HG03432 (cell line): ENCODE data around the gene KATNIP.

ENCODE experiments used
- ATAC-seq: cut with Tn5 transposase; IDR thresholded peaks from one replicate; pipeline ENCODE4 v1.9.1; 2021; ENCODE audit warnings: mild to moderate bottlenecking, moderate library complexity; ENCODE audit not compliant: unreplicated experiment

KATNIP gene

DNA sequence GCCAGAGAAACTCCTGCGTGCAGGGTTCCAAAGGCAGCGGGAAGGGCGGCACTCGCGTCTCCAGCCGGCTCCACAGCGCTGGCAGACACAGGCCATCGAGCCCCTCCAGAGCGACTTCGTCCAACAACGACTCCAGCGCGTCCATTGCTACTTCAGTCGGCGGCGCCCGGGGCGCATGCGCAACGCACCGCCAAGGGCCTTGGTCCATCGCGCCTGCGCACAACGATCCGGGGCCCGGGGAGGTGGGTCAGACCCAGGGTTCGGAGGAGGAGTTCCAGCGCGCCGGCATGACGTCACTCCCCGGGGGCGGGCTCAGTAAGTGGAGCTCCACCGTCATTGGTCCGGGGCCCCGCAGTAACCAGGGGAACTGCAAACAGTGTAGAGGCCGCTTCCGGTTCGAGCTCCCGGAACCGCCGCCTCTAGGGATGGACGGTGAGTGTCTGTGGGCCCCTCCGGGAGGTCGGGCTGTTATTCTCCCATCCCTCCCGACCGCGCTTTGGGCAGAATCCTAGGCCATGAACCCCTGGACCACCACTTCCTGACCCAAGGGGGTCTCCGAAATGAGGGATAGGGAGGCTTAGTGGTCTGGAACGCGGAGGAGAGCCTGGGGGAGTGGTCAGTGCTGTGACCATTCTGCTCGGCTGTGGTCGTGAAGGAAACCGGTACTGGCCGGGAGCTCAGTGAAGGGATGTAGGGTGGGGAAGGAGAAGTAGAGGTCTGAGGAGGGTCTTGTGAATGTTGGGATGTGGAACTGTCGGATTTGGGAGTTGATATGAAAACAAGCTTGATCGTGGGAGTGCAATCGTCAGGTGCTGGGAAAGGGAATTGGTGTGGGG lies at the start of gene KATNIP, which contains the start of gene GTF3C1:
Gene KATNIP, plus strand, starts transcription at position 399 of the 836 bp plus-strand sequence. Its CDS starts 27 bp downstream, at position 426.
Gene GTF3C1, minus strand, starts transcription at position 168 of the 836 bp plus-strand sequence. Its CDS starts 23 bp downstream, at position 145.
- ATAC-seq, result peak; percentile 94

DNA sequence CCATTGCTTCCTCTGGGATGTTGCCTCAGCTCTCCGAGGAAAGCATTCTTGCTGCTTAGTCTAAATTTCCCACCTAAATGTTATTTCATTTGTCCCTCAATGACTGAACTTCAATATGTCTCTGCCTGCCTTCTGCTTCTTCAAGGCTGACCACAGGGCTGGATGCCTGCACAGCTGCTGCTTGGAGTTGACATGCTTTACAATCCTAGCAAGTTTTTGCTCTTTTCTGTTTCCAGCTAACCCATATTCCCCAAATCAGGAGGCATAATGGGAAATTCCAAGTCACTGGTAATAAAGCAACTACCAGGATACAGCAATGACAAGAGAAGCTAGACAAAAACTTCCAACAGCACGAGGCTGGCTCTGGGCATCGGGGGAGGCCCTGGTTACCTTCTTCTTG lies 49.1 kb upstream of the KATNIP start:
- no peak for ATAC-seq

DNA sequence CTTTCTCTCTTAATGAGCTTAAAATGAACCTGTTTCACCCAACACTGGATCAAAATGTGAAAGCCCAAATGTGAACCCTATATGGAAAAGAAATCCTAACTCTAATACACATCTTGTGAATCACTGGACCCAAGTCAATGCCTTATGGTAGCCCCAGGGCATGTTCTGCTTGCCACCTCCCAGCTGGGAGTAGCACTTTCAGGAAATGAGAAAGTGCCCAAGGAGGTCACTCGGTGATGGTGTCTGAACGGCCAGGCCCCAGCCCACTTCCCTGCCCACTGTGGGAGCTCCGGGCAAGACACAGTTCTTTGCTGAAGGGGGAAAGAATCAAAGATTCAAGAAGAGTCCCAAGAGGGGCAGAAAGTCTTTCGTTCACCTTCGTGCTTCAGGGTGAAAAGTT lies 46.3 kb upstream of the KATNIP start:
- no peak for ATAC-seq

DNA sequence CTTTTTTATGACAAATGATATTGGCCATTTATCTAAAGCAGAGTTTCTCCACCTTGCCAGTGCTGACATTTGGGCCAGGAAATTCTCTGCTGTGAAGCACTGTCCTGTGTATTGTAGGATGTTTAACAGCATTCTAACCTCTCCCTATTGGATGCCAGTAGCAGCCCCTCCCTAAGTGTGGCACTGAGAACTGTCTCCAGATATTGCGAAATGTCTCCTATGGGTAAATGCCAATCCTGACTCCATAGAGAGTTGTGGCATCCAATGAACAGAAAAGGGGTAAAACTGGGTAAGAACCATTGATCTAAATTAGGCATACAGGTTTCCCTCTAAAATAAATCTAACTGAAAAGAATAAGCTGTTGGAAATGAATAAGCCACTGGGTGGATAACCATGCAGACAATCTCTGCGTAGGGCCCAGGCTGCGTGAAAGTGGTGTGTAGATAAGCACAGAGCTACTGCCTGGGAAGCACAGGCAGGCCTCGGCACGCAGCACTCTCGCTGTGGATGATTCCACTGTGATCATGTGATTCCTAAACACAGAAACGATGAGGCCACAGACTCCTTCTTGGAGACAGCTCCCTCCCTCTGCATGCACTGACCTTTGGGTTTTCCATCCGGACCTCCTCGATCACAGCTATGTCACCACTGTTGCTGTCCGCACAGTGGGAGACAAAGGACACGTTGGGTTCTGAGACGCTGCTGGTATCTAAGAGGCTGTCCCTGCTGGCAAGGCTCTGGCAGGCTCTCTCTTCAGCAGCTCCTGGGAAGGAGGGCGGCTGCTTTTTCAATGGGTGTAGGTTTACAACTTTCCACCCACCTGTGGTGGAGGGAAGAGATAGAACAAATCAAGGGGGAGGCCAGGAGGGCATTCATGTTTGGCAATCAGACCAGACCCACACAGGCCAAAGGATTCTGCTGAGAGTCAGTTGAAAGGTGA lies 44.4 kb upstream of the KATNIP start:
- no peak for ATAC-seq

DNA sequence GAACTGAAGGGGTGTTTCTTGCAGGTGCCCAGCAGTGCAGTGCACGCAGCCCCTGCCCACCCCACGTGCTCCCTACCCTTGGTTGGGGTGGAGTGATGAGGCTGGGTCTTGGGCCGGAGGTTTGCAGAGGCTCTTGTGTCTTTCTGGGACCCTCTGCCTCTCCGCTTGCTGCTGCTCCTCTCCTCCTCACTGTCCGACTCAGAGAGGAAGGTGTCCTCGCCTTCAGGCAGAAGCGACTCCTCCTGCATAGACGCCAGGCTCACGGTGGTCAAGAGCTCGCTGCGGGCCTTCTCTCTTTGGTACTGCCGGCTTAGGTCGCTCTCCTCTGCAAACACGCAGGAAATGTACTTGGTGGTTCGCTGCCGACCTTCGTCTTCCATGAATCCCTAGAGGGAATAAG lies 43.2 kb upstream of the KATNIP start:
- no peak for ATAC-seq

DNA sequence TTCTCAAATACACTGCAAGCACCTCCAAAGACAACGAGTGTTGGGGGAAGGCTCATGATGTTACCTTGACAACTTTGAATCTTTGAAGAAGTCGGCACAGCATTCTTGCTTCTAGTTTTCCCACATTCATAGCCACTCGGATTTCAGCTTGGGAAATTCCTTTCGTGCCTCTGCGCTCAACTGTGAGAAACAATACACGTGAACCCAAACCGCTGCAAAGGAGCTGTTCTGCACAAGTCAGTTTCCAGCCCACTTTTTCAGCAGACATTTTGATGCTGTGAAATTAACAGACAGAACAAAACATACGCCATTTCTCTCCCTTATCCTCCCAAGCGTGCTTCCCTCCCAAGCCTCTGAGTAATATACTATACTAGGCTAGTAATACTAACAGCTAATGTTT lies 41.5 kb upstream of the KATNIP start:
- ATAC-seq, result no peak

DNA sequence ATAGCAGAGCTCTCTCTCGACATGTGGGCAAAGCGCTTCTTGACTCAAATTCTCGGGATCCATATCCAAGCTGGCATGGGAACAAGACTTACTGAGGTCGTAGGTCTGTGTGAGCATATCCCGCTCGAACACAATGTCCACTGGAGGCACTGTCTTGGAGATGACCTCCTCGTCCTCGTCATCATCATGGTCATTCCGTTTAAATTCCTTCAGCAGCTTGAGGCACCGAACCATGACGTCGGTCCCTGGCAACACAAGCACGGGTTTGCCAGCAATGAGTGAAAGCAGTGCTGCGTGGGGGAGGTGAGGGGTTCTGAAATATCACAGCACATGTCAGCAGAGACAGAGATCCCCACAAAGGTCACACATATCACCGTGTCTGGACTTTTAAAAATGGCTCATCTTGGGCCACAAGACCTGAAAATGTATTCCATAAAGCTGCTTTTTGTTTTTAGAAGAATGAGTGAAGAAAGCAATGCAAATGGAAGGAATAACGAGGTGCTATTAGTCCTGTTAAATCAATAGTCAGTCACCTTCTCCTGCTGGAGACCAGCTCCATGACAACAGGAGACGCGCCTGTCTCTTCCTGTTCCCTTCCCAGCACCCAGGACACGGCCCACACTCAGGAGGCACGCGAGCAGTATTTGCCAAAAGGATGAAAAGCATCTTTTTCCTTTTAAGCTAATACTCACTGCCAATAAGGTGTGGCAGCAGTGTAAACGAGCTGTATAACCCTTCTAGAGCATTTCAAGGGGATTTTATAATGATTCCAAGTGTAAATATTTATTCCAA lies 38.1 kb upstream of the KATNIP start:
- ATAC-seq, result no peak

DNA sequence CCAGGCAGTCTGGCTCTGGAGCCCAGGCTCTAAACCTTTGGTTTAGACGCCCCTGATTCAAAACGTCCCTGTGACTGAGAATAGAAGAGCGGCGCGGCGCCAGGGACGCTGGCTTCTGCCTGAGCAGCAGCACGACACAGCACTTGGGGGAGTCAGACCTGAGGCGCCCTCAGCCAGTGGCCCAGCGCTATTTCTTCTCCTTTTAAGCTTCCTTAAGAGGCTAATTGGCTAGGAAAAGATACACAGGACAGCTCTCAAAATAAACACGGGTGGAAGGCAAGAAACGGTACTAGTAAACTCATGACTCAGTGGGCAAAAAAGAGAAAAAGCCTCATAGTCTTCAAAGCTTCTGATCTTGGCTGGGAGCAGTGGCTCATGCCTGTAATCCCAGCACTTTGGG lies 35.1 kb upstream of the KATNIP start:
- no peak for ATAC-seq

DNA sequence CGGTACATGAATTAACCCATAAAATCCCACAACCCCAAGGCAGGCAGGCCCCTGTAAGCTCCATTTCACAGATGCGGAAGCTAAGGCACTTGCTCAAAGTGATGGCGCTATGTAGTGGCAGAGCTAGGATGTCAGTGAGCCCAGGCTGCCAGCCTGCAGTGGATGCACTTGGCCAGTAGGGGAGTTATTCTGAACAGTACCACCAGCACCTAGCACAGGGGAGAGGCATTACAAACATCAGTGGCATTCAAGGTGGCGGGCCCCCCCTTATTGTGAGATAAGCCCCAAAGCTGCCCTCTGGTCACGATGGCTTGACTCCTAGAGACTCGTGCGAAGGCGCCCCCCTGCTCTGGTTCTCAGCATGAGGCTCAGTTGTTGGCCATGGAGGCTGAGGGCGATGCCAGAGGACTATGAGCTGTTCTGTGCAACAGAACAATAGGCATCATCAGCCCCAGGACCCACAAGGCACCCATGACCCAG lies 34.0 kb upstream of the KATNIP start:
- peak; percentile 54 for ATAC-seq

DNA sequence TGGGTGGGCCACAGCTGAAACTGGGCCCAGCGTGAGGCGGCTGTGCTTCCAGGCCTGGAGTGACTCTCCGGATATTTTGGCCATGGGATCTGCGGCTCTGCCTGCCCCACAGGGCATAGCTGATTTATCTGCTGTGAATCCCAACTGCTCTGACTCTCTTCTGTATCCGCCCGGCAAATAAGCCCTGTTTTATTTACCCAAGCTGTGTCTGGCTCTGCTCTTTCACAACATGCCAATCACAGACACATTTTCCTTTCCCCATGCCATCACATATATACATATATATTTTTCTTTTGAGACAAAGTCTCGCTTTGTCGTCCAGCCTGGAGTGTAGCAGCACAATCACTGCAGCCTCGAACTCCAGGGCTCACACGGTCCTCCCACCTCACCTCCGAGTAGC lies 33.6 kb upstream of the KATNIP start:
- ATAC-seq, result no peak

DNA sequence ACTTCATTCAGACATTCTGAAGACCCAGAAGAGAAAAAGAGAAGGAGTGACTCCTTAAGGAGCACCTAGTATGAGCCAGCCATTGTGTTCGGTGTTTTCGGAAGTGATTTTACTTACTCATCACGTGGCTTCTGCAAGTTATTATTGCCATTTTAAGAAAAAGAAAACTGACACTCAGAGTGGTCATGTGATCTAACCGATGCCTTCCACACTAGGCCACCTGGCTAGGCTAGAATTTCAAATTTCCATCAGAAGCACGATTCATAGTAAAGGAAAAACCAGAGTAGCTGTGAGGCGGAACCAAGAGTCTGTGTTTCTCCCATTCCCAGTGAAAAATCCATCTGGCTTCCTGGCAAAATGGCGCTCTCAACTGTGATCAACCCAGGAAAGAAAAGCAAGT lies 32.3 kb upstream of the KATNIP start:
- no peak for ATAC-seq

DNA sequence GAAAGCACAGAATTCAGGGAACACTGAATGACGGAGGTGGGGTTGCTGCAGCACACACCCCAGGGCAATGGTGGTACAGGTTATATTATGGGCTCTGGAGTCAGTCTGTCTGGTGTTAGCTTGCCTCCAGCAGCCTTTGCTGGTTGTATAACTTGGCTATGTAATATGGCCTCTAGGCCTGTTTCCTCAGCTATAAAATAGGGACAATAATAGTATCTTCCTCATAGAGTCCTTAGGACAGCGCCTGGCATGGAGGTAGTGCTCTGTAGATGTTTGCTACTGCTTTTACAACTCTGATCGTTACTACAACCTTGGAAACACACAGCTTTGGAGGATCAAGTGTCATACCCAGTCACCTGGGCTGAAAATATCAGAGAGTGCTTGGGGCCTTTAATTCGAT lies 31.7 kb upstream of the KATNIP start:
- ATAC-seq, result no peak

DNA sequence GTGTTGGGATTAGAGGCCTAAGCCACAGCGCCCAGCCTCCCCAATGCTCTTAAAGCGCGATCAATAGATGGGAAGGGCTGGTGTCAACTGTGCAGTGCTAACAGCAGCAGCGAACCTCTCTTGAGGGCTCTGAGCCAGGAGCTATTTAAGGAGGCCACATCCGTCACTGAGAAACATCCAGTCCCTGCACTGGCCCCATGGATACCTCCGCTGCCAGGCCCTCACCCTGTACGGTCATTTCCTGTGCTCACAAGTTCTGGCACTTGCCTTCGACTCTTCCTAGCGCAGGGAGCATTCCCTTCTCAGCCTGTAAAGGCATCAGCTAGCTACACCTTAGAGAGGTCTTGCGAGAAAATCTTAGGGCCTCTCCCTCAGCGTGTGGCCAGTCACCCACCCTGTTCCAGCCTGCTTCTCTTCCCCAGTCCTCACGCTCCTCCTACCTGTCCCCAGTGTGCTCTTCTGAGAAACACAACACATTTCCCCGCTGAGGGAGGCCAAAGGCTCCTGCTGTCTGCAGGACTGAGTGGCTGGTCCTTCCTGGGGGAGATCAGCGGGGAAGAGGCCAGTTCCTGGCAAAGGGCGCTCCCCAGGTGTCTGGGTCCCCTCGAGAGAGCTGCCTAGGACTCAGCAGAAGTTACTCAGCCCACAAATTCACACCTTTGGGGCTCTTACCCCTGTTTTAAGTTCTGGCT lies 28.8 kb upstream of the KATNIP start:
- no peak for ATAC-seq

DNA sequence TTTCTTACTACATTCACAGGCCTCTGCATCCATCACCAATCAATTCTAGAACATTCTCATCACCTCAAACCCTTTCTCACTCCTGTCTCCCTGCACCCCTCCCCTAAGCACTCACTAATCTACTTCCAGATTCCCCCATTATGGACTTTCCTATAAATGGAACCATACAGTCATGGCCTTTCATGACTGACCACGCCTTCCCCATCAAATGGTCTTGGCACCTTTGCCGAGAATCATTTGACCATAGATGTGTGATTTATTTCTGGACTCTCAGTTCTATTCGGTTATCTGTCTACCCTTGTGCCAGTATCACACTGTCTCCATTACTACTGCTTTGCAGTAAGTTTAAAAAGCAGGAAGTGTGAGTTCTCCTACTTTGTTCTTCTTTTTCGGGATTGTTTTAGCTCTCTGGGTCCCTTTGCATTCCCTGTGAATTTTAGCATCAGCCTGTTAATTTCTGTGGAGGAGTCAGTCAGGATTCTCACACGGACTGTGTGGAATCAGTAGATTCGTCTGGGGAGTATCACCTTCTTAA lies 27.7 kb upstream of the KATNIP start:
- ATAC-seq, result no peak

DNA sequence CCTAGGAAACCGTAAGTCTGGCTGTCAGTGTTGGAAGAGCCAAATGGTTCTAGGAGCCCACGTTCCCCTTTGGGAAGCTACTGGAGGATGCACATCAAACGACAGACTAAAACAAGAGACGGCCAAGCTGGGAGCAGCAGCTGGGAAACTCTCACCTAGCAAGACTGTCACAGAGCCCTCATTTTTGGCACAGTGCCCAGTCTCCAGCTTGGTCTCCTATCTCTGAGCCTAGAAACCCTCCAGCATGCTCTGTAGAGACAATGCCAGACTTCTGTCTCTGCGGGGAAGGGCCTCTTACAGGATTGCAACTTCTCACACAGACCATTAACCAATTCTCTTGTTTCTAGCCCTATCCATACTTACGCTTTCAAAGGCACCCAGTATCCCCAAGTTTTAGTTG lies 23.8 kb upstream of the KATNIP start:
- no peak for ATAC-seq

DNA sequence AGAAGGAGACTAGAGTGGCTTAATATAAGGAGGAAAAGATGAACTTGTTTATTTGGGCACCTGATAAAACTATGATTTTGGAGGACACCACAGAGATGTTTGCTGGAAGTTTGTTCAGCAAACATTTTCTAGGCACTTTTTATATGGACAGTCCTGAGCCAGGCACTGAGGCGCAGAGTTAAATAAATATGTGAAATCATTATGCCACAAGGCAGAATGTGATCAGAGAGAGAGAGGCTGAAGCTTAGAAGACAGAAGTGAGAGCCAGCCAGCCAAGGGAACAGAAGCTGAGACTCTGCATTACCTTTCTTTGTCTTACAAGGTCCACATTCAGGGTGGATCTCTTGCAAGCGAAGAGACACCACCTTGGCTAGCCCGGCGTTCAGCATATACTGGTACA lies 21.6 kb upstream of the KATNIP start:
- ATAC-seq, result no peak

DNA sequence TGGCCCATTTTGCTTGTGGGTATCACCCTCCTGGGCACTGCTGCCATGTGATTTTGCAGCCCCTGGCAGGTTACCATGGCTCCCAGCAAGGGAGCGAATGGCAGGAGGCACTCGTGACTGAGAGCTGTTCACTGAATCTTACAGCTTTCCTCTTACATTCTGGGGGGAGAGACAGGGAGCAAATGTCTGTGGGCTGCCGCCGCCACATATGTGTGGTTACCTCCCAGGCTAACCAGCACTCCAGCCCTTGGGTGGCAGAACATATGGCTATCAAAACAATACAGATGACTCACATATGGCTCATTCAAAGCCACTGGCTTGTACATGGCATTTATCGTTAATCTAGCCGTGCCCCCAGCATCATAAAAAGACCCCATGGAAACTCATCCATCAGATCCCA lies 20.0 kb upstream of the KATNIP start:
- ATAC-seq, result no peak

DNA sequence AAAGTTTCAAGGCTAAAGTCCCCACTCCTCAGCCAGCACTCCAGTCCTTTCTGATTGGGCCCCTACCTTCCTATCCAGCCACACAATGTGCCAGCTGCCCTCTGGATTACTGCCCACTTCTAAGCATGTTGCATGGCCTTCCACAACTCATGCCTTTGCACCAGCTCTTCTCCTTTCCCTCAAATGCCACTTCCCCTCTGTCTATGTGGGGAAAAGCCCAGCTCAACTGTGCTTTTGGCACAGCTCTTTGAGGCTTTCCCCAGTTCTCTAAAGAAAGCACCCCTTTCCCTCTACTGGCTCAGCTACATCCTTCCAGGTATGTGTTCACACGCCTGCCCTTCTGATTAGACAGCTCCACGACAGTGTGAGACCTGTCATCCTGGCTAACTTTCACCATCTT lies 18.8 kb upstream of the KATNIP start:
- ATAC-seq, result no peak

DNA sequence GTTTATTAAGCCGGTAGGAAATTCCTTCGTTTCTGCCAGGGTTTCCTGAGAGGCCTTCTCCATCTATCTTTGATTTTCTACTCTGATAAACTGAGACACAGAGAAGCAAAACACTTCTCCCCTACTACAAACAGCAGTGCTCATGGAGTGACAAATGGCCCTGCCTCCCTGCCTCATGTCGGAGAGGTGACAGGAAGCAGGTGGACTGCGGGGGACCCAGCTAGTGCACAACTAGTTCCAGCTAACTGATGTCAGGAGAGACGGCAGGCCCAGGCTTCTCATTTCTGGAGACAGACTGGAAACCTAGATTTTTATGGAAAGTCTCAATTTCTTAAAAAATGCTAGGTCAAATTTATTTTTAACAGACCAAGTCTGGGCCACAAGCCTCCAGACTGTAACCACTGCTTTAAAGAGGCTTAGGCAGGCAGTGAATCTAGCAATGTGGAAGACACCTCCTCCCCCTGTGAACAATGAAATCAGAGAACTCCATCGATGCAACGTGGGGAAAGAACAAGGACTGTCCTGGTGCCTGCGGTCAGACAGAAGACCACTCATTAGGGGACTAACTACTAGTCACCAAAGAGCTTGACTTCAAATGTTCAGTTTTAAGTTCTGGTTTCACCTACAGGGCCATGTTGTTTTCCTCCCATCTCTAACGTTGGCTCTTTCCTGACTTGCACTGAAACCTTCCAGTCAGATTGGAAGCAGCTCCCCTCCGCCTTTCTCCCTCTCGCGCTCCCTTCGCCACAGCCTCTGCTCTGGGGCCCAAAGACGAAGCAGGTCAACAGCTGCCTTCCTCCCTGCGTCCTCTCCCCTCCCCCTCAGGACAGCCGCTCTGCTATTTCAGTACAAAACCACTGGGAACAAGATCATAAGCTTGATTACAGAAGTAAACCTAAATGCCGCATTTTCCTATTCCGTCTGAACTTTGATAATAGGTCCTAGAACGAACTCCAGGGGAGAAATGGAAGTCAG lies 17.8 kb upstream of the KATNIP start:
- ATAC-seq, result no peak
